Progenitor cell of endocrine pancreas (in vitro differentiated cells): Measurements from ENCODE around the gene PACSIN1. TPM values are rescaled to one million over a fixed set of nuclear protein-coding genes. Genes with fewer than 3 reads are reported as not detected.

Experiments
- DNase-seq: peaks from one replicate; pipeline ENCODE4 v3.0.0; 2021; ENCODE audit warnings: low spot score; ENCODE audit not compliant: unreplicated experiment
- H3K27ac Mint-ChIP-seq: 2 replicates; pipeline ENCODE4 v1.8.0; 2021; ENCODE audit warnings: mild to moderate bottlenecking, moderate library complexity, mixed read lengths
- H3K27me3 Mint-ChIP-seq: 2 replicates; pipeline ENCODE4 v1.8.0; 2021; ENCODE audit warnings: mixed read lengths
- H3K36me3 Mint-ChIP-seq: 2 replicates; pipeline ENCODE4 v1.8.0; 2022; ENCODE audit warnings: mixed read lengths; ENCODE audit not compliant: insufficient read depth
- H3K4me1 Mint-ChIP-seq: 2 replicates; pipeline ENCODE4 v1.8.0; 2021; ENCODE audit warnings: low read depth, mixed read lengths
- H3K4me3 Mint-ChIP-seq: 2 replicates; pipeline ENCODE4 v1.8.0; 2021; ENCODE audit warnings: low read depth, mild to moderate bottlenecking, moderate library complexity, mixed read lengths
- H3K9me3 Mint-ChIP-seq: 2 replicates; pipeline ENCODE4 v1.8.0; 2021; ENCODE audit warnings: low read depth, mixed read lengths
- total RNA-seq: library from RNA; stranded (reverse); gene quantifications from 2 replicates; pipeline ENCODE4 v1.2.1, GENCODE V29; 2021
- TF ChIP-seq, protein P1 (sequence below): fragments of 200-600 bp; sonication (generic); IDR thresholded peaks from one replicate; pipeline ENCODE4 v1.5.0; 2021; ENCODE audit warnings: antibody characterized with exemption, mild to moderate bottlenecking; ENCODE audit not compliant: unreplicated experiment

The PACSIN1 gene
- total RNA-seq, 1 donor from 2014 or later = 0.72 TPM

DNA sequence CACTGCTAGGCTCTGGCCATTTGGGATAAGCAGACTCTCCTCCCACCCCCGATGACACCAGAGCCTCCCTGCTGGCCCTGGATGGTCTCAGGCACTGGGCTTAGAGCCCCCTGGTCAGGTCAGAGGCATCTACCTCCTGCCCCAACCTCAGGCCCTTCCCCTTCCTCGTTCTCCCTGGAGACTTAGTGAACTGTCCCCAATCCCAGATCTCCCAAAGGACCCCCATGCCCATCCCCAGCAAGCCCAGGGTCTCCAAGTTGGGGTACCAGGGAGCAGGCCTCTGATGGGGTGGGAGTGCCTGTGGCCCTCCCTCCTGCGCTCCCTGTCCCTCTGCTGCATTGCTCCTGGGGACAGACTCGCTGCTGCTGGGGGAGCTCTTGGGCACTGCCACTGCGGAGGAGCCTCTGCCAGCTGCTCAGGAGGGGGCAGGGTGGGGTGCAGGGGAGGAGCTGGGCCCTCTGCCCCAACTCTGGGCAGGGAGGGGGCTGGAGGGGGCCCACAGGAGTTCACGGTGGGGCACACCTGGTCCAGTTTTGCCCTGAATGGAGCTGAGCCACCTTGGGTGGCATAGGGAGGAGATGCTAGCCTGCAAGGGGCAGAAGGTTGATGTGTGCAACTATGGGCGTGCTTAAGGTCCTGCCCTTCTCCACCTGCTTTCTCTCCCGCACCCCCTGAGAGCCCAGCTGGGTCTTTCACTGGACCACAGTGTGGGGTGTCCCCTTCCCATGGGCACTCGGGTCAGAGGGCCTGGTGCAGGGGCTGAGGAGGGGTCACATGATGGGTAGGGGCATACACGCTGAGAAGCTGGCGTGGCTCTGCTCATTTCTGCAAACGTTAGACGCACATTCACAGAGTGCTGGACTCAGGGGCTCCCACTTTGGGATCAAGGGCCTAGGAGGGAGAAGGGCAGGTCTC lies 49.9 kb downstream of the PACSIN1 start:
- Mint-ChIP-seq H3K9me3 (no peaks in the 10 kb centered on the region), H3K36me3 (no peaks in the 10 kb centered on the region), H3K27me3 (peaks cover 46% of the 10 kb centered on the region), H3K27ac (no peak overlapping the region), H3K4me3 (no peak overlapping the region), H3K4me1 (peaks cover 3% of the 10 kb centered on the region)
- TF ChIP-seq, protein P1, sequence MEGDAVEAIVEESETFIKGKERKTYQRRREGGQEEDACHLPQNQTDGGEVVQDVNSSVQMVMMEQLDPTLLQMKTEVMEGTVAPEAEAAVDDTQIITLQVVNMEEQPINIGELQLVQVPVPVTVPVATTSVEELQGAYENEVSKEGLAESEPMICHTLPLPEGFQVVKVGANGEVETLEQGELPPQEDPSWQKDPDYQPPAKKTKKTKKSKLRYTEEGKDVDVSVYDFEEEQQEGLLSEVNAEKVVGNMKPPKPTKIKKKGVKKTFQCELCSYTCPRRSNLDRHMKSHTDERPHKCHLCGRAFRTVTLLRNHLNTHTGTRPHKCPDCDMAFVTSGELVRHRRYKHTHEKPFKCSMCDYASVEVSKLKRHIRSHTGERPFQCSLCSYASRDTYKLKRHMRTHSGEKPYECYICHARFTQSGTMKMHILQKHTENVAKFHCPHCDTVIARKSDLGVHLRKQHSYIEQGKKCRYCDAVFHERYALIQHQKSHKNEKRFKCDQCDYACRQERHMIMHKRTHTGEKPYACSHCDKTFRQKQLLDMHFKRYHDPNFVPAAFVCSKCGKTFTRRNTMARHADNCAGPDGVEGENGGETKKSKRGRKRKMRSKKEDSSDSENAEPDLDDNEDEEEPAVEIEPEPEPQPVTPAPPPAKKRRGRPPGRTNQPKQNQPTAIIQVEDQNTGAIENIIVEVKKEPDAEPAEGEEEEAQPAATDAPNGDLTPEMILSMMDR = no peak
- no peak for DNase-seq

DNA sequence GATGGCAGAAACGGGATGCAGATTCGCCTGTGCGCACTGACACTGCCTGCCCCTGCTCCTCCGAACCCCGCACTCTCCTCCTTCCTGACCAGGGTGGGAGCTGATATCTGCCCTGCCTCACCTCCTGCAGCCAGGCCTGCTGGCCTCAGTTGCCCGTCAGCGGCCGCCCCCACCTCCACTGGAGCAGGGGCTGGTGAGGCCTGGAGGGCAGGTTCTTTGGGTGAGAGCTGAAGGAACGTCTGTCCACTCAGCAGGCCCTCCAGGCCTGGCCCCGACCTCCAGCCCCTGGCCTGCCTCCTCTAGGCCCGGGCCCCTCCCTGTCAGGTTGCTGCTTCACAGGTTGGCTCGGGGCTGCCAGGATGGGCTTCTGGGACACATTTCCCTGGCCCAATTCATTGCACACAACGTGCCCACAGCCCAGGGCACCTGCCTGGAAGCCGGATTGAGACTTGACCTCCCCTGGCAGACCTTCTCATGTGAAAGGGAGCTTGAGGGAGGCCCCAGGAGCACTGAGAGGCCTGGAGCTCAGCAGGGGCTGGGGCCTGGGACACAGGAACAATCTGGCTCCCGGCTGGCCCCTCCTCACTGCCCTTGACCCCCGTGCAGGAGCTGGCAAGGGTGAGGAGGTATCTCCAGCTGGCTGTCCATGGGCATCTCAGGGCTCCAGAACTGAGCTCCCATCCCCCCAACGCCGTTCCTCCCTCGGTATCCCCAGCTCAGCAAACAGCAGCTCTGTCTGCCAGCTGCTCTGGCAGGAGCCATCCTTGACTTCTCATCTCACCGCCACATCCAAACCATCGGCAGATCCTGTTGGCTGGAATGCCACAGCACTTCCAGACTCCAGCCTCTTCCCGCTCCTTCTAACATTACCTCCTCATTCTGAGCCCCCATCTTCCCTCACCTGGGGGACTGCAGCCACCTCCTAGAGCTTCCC lies 50.8 kb downstream of the PACSIN1 start:
- TF ChIP-seq, protein P1 = no peak
- H3K9me3 Mint-ChIP-seq = no peaks in the 10 kb centered on the region
- peaks cover 48% of the 10 kb centered on the region for H3K27me3 Mint-ChIP-seq
- H3K4me3 Mint-ChIP-seq = no peak overlapping the region
- DNase-seq = no peak
- H3K4me1 Mint-ChIP-seq = peaks cover 3% of the 10 kb centered on the region
- no peak overlapping the region for H3K27ac Mint-ChIP-seq
- no peaks in the 10 kb centered on the region for H3K36me3 Mint-ChIP-seq

DNA sequence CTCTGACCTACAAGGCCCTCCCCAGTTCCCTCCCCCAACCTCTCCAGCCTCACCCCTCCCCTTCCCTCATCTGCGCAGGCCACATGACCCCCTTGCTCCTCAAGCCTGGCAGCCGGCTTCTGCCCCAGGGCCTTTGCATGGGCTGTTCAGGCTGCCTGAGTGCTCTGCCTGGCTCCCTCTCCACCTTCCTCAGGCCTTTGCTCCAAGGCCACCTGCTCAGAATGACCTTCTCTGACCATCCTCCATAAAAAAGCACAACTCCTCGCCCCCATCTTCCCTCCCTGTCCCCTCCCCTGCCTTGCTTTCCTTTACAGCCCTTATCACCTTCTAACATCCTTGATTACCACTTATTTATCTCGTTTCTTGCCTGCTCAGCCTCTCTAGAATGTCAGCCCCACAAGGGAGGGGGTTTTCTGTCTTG lies 51.6 kb downstream of the PACSIN1 start:
- Mint-ChIP-seq H3K4me1 (peaks cover 3% of the 10 kb centered on the region), H3K27me3 (peaks cover 43% of the 10 kb centered on the region), H3K27ac (no peak overlapping the region), H3K9me3 (no peaks in the 10 kb centered on the region), H3K4me3 (no peak overlapping the region), H3K36me3 (no peaks in the 10 kb centered on the region)
- DNase-seq = no peak
- TF ChIP-seq, protein P1 = no peak

DNA sequence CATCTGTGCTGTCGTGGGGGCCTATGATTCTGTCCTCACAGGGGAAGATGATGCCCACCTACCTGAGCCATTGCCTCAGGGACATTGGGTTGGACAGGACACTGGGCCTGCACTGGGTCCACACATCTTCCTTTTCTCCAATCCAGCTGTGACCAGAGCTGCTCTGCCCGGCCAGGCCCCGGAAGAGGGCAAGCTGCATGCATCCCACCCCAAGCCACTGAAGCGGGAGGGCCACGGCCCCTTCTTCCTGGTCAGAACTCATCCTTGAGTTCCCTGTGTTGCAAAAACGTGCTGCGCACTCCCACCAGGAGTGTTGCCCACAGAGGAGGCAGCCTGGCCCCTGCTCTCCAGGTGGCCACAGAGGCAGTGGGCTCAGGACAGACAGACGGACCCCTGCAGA lies 52.1 kb downstream of the PACSIN1 start:
- Mint-ChIP-seq H3K27ac (no peak overlapping the region), H3K4me1 (peaks cover 3% of the 10 kb centered on the region), H3K9me3 (no peaks in the 10 kb centered on the region), H3K27me3 (peaks cover 40% of the 10 kb centered on the region), H3K36me3 (no peaks in the 10 kb centered on the region), H3K4me3 (no peak overlapping the region)
- TF ChIP-seq, protein P1 = no peak
- no peak for DNase-seq

DNA sequence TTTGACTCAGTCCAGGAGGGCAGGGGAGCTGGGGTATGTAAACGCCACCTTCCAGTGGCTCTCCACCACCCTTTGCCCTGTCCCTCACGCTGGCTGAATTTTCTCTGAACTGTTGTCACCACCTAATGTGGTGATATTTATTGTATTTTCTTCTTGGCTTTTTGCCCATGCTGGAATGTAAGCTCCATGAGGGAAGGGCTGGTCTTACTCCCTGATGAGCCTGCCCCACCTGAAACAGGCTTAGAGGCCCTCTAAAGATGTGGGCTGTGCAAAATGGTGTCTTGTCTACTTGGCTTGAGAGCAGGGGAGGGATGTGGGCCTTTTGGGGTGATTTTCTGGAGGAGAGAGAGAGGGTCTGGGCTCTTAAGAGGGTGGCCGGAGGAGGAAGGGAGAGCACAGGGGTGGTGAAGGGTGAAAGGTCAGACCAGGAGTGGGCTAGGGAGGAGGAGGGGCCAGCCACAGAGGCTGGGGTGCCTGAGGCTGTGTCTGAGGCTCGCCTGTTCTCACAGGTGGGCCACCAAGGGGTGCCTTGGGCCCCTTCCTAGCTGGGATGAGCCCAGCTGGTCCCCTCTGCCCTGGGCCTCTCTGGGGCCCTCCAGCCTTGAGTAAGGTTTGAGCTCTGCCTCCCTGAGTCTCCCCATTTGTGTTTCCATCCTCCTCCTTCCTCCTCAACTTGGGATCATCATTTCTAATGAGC lies 52.9 kb downstream of the PACSIN1 start:
- peaks cover 37% of the 10 kb centered on the region for H3K27me3 Mint-ChIP-seq
- no peak overlapping the region for H3K4me3 Mint-ChIP-seq

More for the DNA sequence above, 52.9 kb downstream of the PACSIN1 start:
- Mint-ChIP-seq H3K36me3 (no peaks in the 10 kb centered on the region), H3K4me1 (peaks cover 3% of the 10 kb centered on the region), H3K9me3 (no peaks in the 10 kb centered on the region), H3K27ac (no peak overlapping the region)
- TF ChIP-seq, protein P1 = no peak
- no peak for DNase-seq
